Amniotic stem cell (primary cell): Measurements from ENCODE around the gene XRCC1.
A peak's percentile ranks its signal among the peaks of the same experiment; 100 is the strongest.
"Not testable (repeated sequence)": the region's sequence is repeated elsewhere in the genome, so short reads cannot be mapped to it uniquely, and the experiment has no call there.

Experiments
- DNase-seq: peaks from one replicate; lab custom pipeline; 2025; lab: John Stamatoyannopoulos, UW

The XRCC1 gene

DNA sequence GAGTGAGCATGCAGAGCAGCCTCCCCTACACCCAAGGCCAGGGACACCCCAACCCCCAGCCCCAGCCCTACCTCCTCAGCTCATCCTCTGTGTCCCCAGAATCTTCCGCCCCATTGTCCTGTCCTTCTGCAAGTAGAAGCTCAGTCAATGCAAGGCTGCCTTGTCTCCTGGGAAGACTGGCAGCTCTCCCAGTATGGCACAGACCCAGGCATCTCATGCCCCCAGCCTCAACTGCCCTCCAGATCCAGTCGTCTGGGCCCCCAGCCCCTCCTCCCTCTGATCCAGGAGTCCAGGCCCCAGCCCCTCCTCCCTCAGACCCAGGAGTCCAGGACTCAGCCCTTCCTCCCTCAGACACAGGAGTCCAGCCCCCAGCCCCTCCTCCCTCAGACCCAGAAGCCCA is 29.3 kb downstream of the XRCC1 start:
- no peak for DNase-seq

DNA sequence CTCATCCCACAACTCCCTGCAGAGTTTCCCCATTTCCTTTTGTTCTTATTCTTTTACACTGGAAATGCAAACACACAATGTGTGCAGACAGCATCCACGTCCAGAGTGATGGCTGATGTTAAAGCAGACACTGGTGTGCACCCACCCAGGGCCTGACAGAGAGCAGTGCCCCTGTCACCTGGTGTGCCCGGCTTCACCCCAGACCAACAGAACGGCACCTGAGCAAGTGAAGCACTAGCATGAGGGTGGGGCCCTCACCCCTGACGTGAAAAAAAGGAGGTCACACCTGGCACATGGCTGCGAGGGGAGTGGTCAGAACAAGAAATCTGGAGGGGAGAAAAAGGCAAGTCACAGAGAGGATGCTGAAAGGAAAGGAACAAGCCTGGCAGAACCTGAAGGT is 30.1 kb downstream of the XRCC1 start:
- no peak for DNase-seq

- no peak for DNase-seq
Observed at GRCh38 chr19:43544077-43544476, 31.2 kb downstream of the XRCC1 start.

DNA sequence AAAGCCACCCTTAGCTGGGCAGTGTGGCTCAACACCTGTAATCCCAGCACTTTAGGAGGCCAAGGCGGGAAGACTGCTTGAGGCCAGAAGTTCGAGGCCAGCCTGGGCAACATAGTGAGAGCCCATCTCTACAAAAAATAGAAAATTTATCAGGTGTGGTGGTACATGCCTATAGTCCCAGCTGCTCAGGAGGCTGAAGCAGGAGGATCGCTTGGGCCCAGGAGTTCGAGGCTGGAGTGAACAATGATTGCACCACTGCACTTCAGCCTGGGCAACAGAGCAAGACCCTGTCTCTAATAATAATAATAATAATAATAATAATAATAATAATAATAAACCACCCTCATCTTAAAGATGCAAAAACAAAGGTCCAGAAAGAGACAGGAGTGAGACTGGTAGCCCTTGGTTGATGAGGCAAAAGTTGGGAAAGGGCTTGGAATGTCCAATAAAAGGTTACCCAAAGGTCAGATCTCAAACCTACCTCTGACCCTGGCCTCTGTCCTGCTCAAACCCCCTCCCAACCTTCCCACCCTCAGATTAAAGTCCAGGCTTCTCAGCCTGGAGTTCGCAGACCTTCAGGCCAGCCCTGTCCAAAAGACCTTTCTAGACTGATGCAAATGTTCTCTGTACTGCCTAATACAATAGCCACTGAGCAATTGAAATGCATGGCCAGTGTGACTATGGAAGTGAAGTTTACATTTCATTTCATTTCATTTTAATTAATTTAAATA is 33.2 kb downstream of the XRCC1 start:
- DNase-seq, result no peak

DNA sequence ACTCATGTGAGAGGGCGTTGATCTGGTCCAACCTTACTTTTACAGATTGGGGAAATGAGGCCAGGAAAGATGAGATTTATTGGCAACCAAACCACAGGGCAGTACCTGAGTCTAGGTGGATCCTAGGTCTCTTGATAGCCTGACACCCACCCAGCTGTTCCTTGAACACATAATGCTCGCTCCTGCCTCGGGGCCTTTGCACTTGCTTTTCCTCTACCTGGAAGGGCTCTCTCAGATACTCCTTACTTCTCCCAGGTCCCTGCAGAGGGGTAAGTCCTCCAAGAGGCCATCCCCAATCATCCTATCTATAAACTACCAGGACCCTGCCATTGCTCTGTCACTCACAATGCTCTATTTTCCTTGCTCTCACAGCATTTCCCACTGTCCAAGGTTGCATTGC is 34.9 kb downstream of the XRCC1 start:
- DNase-seq, result no peak

- no peak for DNase-seq
Observed at GRCh38 chr19:43538922-43539321, 36.4 kb downstream of the XRCC1 start.

- no peak for DNase-seq
Observed at GRCh38 chr19:43534816-43535761, 40.2 kb downstream of the XRCC1 start.

DNA sequence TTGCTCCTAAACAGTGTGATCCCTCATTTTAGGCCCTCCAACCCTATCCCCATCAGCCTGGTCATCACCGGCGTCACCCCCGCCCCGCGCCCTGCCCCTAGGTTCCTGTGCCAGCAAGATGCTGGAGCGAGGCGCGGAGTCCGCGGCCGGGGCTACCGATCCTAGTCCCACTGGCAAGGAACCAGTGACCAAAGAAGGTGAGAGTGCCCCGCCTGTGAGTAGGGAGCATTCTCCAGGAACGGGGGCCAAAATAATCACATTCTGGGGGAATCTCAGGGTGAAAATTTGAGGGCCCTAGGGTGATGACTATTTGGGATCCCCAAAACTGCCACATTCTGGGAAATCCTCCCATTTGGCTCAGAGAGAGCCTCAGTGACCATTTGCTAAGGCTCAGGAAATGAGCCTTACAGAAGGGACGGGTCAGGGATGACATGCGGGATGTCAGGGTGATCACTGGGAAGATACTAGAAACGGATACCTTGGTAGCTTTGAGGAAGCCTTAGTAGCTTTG is 41.0 kb downstream of the XRCC1 start:
- DNase-seq, result no peak

DNA sequence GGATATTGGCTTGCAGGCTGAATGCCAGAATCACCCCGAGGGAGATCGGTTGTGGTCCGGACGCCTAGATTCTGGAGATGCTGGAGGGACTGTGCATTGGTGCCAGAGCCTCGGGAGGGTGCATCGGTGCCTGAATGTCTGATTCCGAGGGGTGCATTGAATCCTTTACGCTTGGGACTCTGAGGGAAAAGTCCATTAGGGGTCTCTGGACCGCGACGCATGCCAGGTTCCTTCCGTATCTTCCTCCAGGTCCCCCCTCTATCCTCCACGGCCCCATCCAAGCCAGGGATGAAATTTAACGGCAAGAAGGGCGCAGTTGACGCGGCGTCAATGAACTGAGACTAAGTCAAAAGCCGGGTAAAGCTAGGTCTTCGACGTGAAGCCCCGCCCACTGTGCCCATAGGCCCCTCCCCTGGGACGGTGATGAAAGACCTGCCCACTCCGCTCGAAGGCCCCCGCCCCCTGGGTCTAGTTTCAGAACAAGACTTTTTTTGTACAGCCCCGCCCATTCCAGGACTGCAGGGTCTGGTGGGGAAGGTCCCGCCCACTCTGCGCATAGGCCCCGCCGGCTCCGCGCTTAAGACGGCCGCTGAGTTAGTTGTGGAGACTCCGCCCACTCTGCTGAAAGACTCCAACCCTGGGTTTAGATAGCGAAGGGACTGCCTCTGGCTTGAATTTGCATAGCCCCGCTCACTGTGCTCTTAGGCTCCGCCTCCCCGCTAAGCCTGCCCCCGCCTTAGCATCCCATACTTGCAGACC is 41.6 kb downstream of the XRCC1 start:
- DNase-seq, result peak; percentile 99

DNA sequence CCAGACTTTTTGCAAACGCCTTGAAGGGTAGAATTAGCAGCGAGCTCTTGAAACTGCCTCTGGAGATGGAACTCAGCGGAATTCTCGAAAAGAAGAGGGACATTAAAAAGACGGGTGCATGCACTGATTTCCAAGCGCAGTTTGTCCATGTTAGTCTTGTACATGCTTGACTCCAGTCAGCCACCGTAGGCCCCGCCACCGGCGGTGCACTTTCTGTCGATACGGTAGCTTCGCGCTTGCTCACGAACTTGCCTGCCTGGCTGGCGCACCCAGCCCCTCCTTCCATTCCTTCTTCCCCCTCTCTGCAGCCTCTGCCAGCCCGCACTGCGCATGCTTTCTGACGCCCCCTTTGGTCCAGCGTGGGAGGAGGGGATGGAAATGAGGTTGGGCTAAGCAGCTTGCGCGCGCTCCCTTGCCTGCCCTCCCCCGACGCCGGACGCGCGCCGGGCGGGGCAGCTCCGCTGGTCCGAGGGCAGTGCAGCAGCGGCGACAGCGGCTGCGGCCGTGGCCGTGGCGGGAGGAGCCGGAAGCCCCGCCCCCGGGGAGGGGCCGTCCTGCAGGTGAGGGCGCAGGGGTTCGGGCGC is 42.3 kb downstream of the XRCC1 start, which contains the start of gene ZNF575:
ZNF575 (plus strand) TSS at position 227 of the 584 bp plus-strand sequence. CDS start 1,235 bp downstream, outside the sequence.
- DNase-seq, result peak; percentile 86

DNA sequence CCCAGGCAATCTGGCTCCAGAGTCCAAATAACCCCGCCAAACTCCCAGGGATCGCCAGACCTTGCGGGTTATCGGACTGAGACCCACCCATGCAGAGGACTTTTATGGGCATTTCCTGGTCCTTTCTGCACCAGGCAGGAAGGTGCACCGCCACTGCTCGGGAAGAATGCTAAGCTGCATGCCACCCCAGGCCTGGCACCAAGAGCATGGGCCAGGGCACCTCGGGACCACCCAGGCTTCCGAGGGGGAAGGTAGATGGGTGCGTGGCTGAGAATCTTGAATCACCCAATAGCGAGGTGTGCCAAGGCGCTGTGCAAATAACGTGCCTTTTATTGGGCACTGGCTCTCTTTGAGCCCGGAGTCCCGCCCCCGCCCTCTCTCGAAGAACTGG is 42.8 kb downstream of the XRCC1 start:
- no peak for DNase-seq

DNA sequence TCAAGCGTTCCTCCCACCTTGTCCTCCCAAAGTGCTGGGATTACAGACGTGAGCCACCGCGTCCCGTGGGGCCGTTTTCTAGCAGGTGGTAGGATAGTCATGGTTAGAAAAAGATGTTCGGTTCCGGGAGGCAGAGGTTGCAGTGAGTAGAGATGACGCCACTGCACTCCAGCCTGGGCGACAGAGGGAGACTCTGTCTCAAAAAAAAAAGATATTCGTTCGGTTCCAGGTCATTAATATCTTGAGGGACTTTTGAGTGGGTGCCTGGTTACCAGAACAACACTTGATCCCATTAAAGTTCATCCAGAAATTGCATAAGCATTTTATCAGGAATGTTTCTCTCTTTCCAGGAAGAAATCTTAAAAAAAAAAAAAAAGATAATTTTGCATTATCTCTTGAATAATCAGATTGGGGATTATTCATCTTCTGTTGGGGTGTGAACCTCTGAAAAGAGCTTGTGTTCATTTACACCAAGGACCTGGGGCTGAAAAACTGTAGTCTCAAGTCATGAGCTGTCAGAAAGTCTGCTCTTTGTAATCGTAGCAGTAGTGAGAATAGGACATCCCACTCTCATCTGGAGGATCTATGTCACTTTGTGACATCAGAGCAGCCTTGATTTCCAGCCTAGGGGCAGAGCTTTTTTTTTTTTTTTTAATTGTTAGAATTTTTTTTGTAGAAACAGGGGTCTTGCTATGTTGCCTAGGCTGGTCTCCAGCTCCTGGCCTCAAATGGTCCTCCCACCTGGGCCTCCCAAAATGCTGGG is 47.3 kb downstream of the XRCC1 start:
- DNase-seq, result no peak

DNA sequence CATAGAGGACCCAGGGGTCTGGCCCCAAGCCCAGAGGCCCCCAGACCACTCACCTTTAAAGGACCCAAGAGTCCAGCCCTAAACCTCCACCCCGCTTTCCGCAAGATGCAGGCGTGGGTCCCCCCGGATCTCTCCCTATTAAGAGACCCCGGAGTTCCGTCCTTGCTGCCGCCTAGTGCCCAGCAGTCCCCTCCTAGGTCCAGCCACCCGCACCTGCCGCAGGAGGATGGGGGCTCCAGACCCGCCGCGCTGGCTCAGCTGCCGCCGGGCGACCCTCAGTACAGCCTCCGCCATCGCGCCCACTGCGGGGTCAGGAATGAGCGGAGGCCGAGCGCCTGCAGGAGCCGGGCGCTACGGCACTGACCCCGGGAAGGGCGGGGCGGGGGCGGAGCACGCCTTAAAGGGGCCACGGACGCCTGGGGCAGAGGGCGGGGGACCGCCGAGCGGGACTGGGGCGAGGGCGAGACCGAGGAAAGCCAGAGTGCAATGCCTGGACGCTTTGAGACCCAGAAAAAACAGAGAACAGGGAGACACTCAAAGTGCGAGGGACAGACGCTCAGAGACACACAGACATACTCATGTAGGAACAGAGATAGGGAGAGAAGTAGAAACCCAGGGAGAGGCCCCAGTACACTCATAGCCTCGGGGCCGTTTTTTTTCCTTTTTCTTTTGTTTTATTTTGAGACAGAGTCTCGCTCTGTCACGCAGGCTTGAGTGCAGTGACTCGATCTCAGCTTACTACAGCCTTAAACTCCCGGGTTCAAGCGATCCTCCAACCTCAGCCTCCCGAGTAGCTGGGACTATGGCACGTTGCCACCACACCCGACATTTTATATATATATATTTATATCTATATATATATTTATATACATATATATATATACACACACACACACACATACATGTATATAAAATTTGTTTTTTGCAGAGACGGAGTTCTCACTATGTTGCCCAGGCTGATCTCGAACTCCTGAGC is 48.2 kb downstream of the XRCC1 start, which contains the start of gene ETHE1:
ETHE1 (minus strand) TSS at position 318 of the 976 bp plus-strand sequence; CDS start at position 294, 24 bp downstream.
- no peak for DNase-seq

DNA sequence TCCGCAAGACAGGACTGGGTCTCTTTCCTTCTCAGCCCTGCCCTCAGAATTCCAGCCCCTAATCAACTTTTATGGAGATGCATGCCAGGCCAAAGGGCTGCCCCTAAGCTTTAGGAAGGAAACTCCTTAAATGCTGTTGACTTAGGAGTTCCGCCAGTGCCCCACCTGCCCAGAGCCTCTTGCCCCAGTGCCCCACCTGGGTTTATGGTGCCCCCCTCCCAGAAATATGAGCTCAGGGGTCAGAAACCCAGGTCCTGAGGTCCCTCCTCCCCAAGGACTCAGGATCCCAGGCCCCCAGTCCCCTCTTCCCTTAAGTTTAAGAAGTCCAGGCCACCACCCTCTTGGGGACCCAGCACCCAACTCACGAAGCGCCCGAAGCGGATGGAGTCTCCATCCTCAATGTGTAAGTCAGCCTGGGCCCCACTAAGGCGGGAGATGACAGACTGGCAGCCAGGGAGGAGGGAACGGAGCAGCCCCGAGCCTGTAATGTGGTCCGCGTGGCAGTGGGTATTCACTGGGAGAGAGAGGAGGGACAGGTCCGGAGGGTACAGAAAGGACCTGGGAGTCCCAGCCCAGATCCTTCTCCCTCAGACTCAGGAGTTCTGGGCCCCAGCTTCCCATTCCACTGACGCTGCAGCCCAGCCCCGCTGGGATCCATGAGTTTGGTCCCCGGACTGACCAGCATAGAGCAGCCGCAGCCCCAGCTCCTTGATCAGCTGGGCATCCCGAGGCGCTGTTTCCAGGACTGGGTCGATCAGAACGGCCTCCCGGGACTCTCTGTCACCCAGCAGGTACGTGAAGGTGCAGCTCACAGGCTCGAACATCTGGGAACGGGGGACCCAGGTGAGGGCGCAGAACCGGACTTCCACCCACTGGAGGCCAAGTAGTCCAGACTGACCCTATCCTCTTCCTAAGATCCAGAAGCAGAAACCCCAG is 49.2 kb downstream of the XRCC1 start:
- no peak for DNase-seq

GRCh38 chr19:43524922-43525835 is 50.1 kb downstream of the XRCC1 start:
- DNase-seq, result no peak

- DNase-seq, result not testable (repeated sequence)
Observed at GRCh38 chr19:43523696-43524095, 51.6 kb downstream of the XRCC1 start.

GRCh38 chr19:43522929-43523328 is 52.4 kb downstream of the XRCC1 start:
- DNase-seq, result no peak
